Astrocyte of the cerebellum (primary cell): ENCODE data around the gene TNKS1BP1.

ENCODE experiments used
- DNase-seq: peaks from one replicate; pipeline ENCODE4 v3.0.0-alpha.2; 2011; ENCODE audit warnings: low read depth
- H3K4me3 ChIP-seq: 2 replicates; pipeline ENCODE4 v1.5.1; 2011; ENCODE audit warnings: mild to moderate bottlenecking, low read depth, low read length, moderate library complexity
- in situ Hi-C: cut with HindIII; loops from 2 replicates; pipeline ENCODE4 v1.10.0; 2017; ENCODE audit warnings: low sequenced_read_pairs
- TF ChIP-seq, protein P1 (sequence below): IDR thresholded peaks from 2 replicates; pipeline ENCODE4 v1.5.1; 2012; ENCODE audit warnings: low read length, low read depth, moderate library complexity, mild to moderate bottlenecking; ENCODE audit errors: missing control alignments

TNKS1BP1 gene

GRCh38 chr11:57313071-57313787, 11.5 kb downstream of the TNKS1BP1 start:
- no peak for DNase-seq
- TF ChIP-seq, protein P1, sequence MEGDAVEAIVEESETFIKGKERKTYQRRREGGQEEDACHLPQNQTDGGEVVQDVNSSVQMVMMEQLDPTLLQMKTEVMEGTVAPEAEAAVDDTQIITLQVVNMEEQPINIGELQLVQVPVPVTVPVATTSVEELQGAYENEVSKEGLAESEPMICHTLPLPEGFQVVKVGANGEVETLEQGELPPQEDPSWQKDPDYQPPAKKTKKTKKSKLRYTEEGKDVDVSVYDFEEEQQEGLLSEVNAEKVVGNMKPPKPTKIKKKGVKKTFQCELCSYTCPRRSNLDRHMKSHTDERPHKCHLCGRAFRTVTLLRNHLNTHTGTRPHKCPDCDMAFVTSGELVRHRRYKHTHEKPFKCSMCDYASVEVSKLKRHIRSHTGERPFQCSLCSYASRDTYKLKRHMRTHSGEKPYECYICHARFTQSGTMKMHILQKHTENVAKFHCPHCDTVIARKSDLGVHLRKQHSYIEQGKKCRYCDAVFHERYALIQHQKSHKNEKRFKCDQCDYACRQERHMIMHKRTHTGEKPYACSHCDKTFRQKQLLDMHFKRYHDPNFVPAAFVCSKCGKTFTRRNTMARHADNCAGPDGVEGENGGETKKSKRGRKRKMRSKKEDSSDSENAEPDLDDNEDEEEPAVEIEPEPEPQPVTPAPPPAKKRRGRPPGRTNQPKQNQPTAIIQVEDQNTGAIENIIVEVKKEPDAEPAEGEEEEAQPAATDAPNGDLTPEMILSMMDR = no peak
- in situ Hi-C loops = no loop called here
- H3K4me3 ChIP-seq = no peak overlapping the region

DNA sequence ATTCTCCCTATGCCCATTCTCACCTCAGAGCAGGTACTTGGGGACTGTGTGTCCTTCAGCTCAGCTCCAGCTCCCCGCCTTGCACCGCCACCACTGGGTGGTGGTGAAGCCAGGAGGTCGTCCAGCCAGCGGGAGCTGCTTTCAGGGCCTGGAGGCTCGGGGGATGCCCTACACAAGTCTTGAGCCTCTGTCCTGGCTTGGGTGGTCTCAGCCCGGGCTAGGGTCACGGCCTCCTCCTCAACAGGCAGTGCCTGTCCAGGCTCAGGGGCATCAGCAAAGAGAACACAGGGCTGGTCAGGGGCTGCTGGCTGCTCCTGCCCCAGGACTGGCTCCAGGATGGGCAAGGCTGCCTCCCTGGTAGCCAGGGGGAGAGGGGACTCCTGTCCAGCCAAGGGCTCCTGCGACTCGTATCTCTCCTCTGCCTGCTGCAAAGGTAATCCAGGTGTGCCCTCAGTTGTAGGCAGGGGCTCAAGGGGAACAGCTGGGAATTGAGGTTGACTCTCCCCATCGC, 12.2 kb downstream of the TNKS1BP1 start:
- in situ Hi-C loops = no loop called here
- DNase-seq = no peak
- TF ChIP-seq, protein P1 = no peak
- H3K4me3 ChIP-seq = no peak overlapping the region

- H3K4me3 ChIP-seq = peak overlapping the region; percentile 52
- TF ChIP-seq, protein P1 = no peak
- in situ Hi-C loops = no loop called here
- peak; percentile 90 for DNase-seq
Observed at GRCh38 chr11:57311109-57311936, 13.4 kb downstream of the TNKS1BP1 start.

GRCh38 chr11:57310630-57311086, 14.1 kb downstream of the TNKS1BP1 start:
- TF ChIP-seq, protein P1 = no peak
- H3K4me3 ChIP-seq = peak overlapping the region; percentile 52
- in situ Hi-C loops = no loop called here
- DNase-seq = no peak

DNA sequence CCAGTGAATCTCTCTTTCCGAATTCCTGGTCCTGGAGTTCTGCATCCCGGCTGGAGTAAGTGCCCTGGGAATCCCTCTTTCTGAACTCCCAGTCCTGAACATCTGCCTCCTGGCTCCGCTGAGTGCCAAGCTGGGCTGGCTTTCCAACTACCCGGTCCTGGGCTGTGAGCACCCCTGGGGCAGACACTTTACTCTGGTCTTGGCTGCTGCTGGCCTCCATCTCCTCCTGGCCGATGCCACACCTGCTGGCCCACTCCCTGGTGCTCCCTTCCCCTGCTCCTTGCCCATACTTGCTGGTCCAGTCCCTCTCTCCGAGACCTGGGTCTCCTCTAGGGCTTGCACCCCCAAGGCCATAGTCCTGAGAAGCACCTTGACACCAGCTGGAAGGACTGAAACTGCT, 14.7 kb downstream of the TNKS1BP1 start:
- TF ChIP-seq, protein P1 = no peak
- H3K4me3 ChIP-seq = peak overlapping the region; percentile 52
- no peak for DNase-seq
- in situ Hi-C loops = no loop called here

DNA sequence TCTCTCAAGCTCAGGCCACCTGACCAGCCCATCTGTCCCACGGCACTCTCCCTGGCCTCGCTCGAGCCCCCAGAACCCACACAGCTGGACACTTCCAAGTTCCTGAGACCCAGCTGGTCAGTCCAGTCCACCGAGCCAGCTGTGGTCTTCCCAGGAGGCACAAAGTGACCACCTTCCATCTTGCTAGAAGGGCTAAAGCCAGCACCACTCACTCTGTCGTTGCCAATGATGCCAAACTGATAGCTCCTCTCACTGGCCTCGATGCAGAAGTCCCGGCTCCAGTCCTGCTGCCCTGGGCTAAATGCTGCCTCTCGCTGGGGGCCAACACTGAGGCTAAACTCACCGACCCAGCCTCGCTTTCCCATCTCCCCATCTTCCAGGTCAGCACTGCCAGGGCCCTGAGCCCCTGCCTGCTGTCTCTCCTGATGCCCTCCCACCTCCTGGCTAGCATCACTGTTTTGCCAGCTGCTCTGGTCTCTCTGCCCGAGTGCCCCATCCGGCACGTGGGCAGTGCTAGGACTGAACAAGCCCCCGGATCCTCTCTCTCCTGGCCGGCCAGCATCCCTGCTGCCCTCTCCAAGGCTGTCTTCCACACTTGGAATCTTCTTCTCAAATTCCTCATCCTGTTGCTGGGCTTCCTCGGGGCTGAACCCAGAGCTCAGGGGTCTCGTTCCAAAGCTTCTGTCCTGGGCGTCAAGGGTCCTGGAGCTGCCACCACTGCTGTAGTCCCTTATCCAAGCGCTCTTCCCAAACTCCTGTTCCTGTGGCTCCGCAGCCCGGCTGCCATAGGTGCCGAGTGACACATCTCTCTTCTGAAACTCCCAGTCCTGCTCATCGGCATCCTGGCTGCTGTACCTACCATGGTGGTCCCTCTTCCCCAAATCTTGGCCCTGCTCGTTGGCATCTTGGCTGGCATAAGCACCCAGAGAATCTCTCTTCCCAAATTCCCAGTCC, 15.4 kb downstream of the TNKS1BP1 start:
- in situ Hi-C loops = no loop called here
- DNase-seq = no peak
- TF ChIP-seq, protein P1 = no peak
- H3K4me3 ChIP-seq = no peak overlapping the region
